ENCODE data around the gene CNNM3.
"Not testable (repeated sequence)": the region's sequence is repeated elsewhere in the genome, so short reads cannot be mapped to it uniquely, and the experiment has no call there.

CNNM3 gene

GRCh38 chr2:96816127-96816835 lies at the start of gene CNNM3:
TSS of gene CNNM3 (plus strand) at chr2:96816268. CDS start at chr2:96816278, 10 bp downstream.
- DNase-seq (ENCODE audit: low read depth in 3 of 3) = peak; percentile 92 to 94 (median 93)

- no peak for DNase-seq (ENCODE audit: low read depth in 3 of 3)
Measured at GRCh38 chr2:96767135-96767871, 48.8 kb upstream of the CNNM3 start.

- DNase-seq (ENCODE audit: low read depth in 3 of 3) = no peak
Measured at GRCh38 chr2:96768083-96768561, 47.9 kb upstream of the CNNM3 start.

GRCh38 chr2:96769814-96770213 lies 46.3 kb upstream of the CNNM3 start:
- DNase-seq (ENCODE audit: low read depth in 3 of 3) = no peak

GRCh38 chr2:96770442-96771202 lies 45.4 kb upstream of the CNNM3 start:
- DNase-seq (ENCODE audit: low read depth in 3 of 3) = no peak

GRCh38 chr2:96771796-96772618 lies 44.1 kb upstream of the CNNM3 start:
- no peak for DNase-seq (ENCODE audit: low read depth in 3 of 3)

- DNase-seq (ENCODE audit: low read depth in 3 of 3) = peak in 1 of 3 experiments; percentile 26
Measured at GRCh38 chr2:96772903-96773671, 43.0 kb upstream of the CNNM3 start.

GRCh38 chr2:96773922-96774321 lies 42.1 kb upstream of the CNNM3 start:
- peak in 2 of 3 experiments; percentile 17 to 33 for DNase-seq (ENCODE audit: low read depth in 3 of 3)

GRCh38 chr2:96775160-96775559 lies 40.9 kb upstream of the CNNM3 start:
- no peak for DNase-seq (ENCODE audit: low read depth in 3 of 3)

- DNase-seq (ENCODE audit: low read depth in 3 of 3) = no peak
Measured at GRCh38 chr2:96783388-96783787, 32.7 kb upstream of the CNNM3 start.

- no peak for DNase-seq (ENCODE audit: low read depth in 3 of 3)
Measured at GRCh38 chr2:96787411-96787810, 28.7 kb upstream of the CNNM3 start.

GRCh38 chr2:96788442-96789244 lies 27.4 kb upstream of the CNNM3 start:
- DNase-seq (ENCODE audit: low read depth in 3 of 3) = no peak

- DNase-seq (ENCODE audit: low read depth in 3 of 3) = no peak
Measured at GRCh38 chr2:96789245-96789617, 26.8 kb upstream of the CNNM3 start.

- DNase-seq (ENCODE audit: low read depth in 3 of 3) = no peak
Measured at GRCh38 chr2:96792772-96793749, 23.0 kb upstream of the CNNM3 start.

GRCh38 chr2:96795076-96795475 lies 21.0 kb upstream of the CNNM3 start:
- no peak for DNase-seq (ENCODE audit: low read depth in 3 of 3)

GRCh38 chr2:96796497-96796896 lies 19.6 kb upstream of the CNNM3 start:
- not testable (repeated sequence) for DNase-seq (ENCODE audit: low read depth in 3 of 3)

- no peak for DNase-seq (ENCODE audit: low read depth in 3 of 3)
Measured at GRCh38 chr2:96797066-96797625, 18.9 kb upstream of the CNNM3 start.
